GM04504 (cell line): ENCODE measurements around the gene VPS52.
"Not testable (repeated sequence)": the region's sequence is repeated elsewhere in the genome, so short reads cannot be mapped to it uniquely, and the experiment has no call there.

ENCODE experiments used
- DNase-seq: peaks from one replicate; pipeline ENCODE4 v3.0.0-alpha.2; 2012; ENCODE audit warnings: low read depth

The VPS52 gene

GRCh38 chr6:33249732-33250630 lies 21.7 kb downstream of the VPS52 start:
- peak; percentile 72 for DNase-seq

GRCh38 chr6:33248932-33249731 lies 22.5 kb downstream of the VPS52 start:
- DNase-seq, result peak; percentile 99

GRCh38 chr6:33248643-33248931 lies 23.1 kb downstream of the VPS52 start:
- DNase-seq, result no peak

- peak; percentile 71 for DNase-seq
These were observed 23.6 kb downstream of the VPS52 start for GRCh38 chr6:33247977-33248642.

- no peak for DNase-seq
These were observed 28.2 kb downstream of the VPS52 start for GRCh38 chr6:33243476-33243875.

DNA sequence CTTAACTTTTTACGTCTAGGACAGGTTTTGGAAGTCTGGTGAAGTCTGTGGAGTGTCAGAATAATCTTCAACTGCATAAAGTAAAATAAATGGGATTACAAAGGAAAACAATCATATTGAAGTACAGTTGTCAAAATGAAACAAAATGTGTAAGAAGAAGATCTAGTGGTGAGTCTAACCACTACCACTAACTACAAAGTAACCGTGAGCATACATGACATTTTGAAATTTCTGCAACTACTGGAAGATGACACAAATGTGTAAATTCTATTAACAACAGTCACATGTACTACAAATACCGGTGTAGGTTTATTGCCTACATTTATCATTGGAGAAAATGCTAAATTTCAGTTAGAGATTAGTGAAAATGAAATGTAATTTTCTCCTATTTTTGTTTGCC lies 29.7 kb downstream of the VPS52 start:
- no peak for DNase-seq

DNA sequence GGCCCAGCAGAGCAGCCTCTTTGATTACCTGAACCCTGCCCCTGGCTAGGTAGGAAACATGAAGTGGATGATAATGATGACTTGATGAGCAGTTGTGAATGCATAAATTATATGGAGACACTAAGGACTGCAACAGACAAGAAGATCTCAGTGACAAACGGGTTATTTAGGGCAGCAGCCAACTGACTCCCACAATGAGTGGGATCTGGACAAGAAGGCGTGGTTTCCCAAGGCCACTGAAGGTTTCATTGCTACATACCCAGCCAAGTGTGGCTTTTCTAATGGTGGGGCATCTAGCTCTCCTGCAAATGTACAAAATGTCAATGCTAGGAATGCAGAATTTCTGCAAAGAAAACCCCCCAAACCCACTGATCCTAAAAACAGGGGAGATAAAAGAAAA lies 33.9 kb downstream of the VPS52 start:
- no peak for DNase-seq

DNA sequence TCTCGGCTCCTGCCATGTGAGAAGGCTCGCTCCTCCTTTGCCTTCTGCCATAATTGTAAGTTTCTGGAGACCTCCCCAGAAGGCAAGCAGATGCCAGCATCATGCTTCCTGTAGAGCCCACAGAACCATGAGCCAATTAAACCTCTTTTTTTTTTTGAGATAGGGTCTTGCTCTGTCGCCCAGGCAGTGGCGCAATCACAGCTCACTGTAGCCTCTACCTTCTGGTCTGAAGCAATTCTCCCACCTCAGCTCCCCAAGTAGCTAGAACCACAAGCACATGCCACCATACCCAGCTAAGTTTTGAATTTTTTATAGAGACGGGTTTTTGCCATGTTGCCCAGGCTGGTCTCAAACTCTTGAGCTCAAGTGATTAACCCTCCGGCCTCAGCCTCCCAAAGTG lies 34.8 kb downstream of the VPS52 start:
- no peak for DNase-seq

GRCh38 chr6:33236328-33236727 lies 35.3 kb downstream of the VPS52 start:
- DNase-seq, result no peak

DNA sequence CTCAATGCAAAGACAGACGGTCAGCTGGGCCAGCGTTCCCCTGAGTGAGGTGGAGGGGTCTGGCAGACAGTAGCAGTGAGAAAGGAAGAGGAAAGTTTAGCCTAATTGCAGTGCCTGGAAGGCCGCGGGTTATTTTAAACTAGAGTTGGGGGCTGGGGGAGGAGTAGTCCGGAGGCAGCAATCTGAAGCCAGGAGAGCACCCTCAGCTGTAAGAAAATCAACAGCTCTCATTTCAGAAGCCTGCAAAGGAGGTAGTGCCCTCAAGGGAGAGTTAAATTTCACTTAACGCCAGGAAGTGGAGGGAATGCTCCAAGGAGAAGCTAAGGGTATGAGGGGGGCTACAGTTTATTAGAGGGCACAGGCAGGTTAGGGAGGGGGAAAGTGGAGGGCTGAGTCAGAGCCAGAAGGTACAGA lies 36.4 kb downstream of the VPS52 start:
- DNase-seq, result no peak

- DNase-seq, result not testable (repeated sequence)
These were observed 45.1 kb downstream of the VPS52 start for GRCh38 chr6:33226503-33227120.

- DNase-seq, result no peak
These were observed 54.0 kb downstream of the VPS52 start for GRCh38 chr6:33217681-33218080.

- no peak for DNase-seq
These were observed 54.4 kb downstream of the VPS52 start for GRCh38 chr6:33217246-33217645.

GRCh38 chr6:33216117-33216649 lies 55.5 kb downstream of the VPS52 start:
- DNase-seq, result no peak

GRCh38 chr6:33215271-33216116 lies 56.2 kb downstream of the VPS52 start:
- no peak for DNase-seq

DNA sequence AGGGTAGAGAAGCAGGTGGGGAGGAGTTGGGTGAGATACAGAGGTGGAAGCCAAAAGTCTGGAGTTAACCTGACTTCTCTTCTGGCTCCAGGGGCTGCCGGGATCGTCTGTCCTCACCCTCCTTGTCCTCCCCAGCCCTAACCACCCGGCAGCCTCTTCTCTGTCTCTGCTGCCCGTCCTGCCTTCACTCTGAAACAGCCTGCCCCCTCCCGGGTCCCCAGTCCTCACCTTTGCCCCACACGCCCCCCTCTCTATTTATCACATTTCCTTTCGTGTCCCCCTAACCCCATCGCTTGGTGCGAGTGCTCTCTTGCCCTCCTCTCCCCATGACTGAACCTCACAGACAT lies 57.7 kb downstream of the VPS52 start:
- DNase-seq, result no peak

- no peak for DNase-seq
These were observed 58.3 kb downstream of the VPS52 start for GRCh38 chr6:33213166-33213988.

- no peak for DNase-seq
These were observed 58.9 kb downstream of the VPS52 start for GRCh38 chr6:33212857-33213165.

DNA sequence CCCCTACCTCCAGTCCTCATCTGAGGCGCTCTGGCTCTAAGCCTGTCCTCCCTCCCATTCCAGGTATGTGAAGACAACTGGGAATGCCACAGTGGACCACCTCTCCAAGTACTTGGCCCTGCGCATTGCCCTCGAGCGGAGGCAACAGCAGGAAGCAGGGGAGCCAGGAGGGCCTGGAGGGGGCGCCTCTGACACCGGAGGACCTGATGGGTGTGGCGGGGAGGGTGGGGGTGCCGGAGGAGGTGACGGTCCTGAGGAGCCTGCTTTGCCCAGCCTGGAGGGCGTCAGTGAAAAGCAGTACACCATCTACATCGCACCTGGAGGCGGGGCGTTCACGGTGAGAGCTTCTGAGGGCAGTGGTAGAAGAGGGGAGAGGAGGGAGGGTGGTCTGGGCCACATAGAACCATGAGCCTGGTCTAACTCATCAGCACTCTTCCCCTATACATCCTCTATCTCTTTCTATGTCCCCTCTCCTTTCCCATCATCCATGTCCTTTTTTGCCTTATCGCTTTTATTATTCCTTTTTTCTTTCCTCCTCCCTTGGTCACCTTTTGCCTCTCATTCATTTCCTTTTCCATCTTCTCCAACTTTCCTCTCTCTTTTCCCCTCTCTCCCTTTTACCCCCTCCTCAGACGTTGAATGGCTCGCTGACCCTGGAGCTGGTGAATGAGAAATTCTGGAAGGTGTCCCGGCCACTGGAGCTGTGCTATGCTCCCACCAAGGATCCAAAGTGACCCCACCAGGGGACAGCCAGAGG lies 59.8 kb downstream of the VPS52 start:
- DNase-seq, result no peak

DNA sequence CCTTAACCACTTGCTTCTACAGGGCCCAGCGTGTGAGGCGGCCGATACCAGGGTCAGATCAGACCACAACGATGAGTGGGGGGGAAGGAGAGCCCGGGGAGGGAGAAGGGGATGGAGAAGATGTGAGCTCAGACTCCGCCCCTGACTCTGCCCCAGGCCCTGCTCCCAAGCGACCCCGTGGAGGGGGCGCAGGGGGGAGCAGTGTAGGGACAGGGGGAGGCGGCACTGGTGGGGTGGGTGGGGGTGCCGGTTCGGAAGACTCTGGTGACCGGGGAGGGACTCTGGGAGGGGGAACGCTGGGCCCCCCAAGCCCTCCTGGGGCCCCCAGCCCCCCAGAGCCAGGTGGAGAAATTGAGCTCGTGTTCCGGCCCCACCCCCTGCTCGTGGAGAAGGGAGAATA lies 60.5 kb downstream of the VPS52 start:
- no peak for DNase-seq
